Activated naive CD4-positive, alpha-beta T cell treated with anti-CD3 and anti-CD28 coated beads for 36 hours (primary cell): ENCODE data around the gene ONECUT2. TPM values are rescaled to one million over a fixed set of nuclear protein-coding genes. Genes with fewer than 3 reads are reported as not detected.
"Not testable (repeated sequence)": the region's sequence is repeated elsewhere in the genome, so short reads cannot be mapped to it uniquely, and the experiment has no call there.

ENCODE experiments used
- CTCF ChIA-PET: fragments of 350-600 bp; sonication (Branson Sonifier 250); formaldehyde crosslinking; loops from one replicate; lab custom pipeline; 2021; ENCODE audit warnings: antibody characterized with exemption; lab: Charles Lee
- DNase-seq: peaks from one replicate; pipeline ENCODE4 v3.0.0-alpha.2; 2020
- H3K27ac Mint-ChIP-seq: one replicate; pipeline ENCODE4 v1.8.0; 2021; ENCODE audit warnings: mild to moderate bottlenecking, mixed read lengths
- H3K27me3 Mint-ChIP-seq: one replicate; pipeline ENCODE4 v1.8.0; 2021; ENCODE audit warnings: low read depth, mixed read lengths
- H3K36me3 Mint-ChIP-seq: one replicate; pipeline ENCODE4 v1.8.0; 2021; ENCODE audit warnings: low read depth, mixed read lengths
- H3K4me1 Mint-ChIP-seq: one replicate; pipeline ENCODE4 v1.8.0; 2021; ENCODE audit warnings: low read depth, mixed read lengths
- H3K4me3 Mint-ChIP-seq: one replicate; pipeline ENCODE4 v1.8.0; 2021; ENCODE audit warnings: mild to moderate bottlenecking, moderate library complexity, mixed read lengths
- H3K9me3 Mint-ChIP-seq: one replicate; pipeline ENCODE4 v1.8.0; 2021; ENCODE audit warnings: mixed read lengths
- intact Hi-C: fragments of 100-400 bp; cut with micrococcal nuclease; formaldehyde crosslinking; loops from one replicate; pipeline ENCODE4 v1.15.1; 2023
- total RNA-seq, 2 experiments: library from RNA; stranded (reverse); gene quantifications; one replicate each; pipeline ENCODE4 v1.2.3, GENCODE V29; 2021

Gene ONECUT2
- total RNA-seq, 2 experiments from 2014 or later, result not detected

DNA sequence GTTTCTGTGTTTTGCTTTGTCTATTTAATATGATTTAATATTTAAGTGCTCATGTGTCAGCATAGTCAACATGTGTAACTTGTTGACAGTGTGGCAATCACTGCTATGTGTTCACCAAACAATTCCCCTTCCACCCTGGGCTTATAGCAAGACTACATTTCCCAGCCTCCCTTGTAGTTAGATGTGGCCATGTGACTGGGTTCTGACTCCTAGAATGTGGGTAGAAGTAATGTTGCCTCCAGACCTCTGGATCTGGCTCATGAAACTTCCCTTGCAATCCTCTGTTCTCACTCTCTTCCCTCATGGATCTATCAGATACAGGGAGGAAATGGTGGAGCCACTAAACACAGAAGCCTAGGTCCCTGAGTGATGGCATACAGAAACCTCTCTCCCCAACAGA lies 87.2 kb downstream of the ONECUT2 start:
- H3K27me3 Mint-ChIP-seq, CTCF ChIA-PET, H3K27ac Mint-ChIP-seq, H3K4me1 Mint-ChIP-seq, H3K4me3 Mint-ChIP-seq, H3K9me3 Mint-ChIP-seq, DNase-seq, intact Hi-C loops, H3K36me3 Mint-ChIP-seq: not testable (repeated sequence)

DNA sequence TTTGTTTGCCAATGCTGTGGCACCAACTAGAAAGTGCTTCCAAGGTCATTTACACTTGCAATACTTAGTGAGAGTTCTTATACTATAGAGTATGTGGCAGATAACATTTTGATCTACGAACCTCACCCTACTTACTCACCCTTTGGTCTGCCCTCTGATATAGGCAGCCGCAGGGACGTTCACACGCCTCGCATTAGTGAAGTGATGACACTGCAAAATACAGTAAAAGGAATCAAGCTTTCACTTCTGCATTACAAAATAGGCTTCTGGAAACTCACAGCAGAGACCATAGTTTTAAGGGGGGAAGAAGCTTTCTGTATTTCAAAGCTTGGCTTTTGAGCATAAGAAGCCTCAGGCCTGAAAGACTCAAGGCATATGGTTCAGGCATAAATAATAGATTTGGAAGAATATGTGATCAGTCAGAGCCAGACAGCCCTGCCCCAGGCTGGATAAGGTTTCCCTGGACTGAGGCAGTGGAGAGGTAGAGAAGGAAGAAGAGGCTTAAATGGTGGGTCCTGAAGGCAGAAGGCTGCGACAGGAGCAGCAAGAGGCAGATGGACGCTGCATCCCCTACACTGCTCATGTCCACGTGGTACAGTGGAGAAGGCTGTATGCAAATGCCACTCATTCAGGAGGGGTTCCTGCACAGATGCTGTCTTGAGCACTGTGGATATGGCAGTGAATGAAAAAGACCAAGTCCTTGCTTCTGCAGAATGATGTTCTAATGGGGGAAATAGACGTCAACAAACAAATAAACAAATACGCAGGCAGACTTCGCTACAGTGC lies 88.2 kb downstream of the ONECUT2 start:
- DNase-seq, result no peak
- intact Hi-C loops, result no loop called here
- H3K27ac Mint-ChIP-seq, result no peak overlapping the region
- no peaks in the 10 kb centered on the region for H3K4me1 Mint-ChIP-seq
- H3K27me3 Mint-ChIP-seq, result peaks cover 5% of the 10 kb centered on the region
- CTCF ChIA-PET, result interaction anchor here (0.5 kb wide), 1 partner anchor 39 kb away, joined by 3 read pairs; no protein-coding TSS in a partner anchor
- no peaks in the 10 kb centered on the region for H3K9me3 Mint-ChIP-seq
- no peak overlapping the region for H3K4me3 Mint-ChIP-seq
- H3K36me3 Mint-ChIP-seq, result no peaks in the 10 kb centered on the region

- Mint-ChIP-seq H3K36me3 (no peaks in the 10 kb centered on the region), H3K27me3 (no peaks in the 10 kb centered on the region), H3K9me3 (no peaks in the 10 kb centered on the region), H3K4me1 (no peaks in the 10 kb centered on the region), H3K27ac (no peak overlapping the region), H3K4me3 (no peak overlapping the region)
- intact Hi-C loops, result no loop called here
- CTCF ChIA-PET, result interaction anchor here (0.6 kb wide), 1 partner anchor 348 kb away, joined by 3 read pairs; no protein-coding TSS in a partner anchor
- no peak for DNase-seq
Observed at GRCh38 chr18:57527556-57528229, 92.5 kb downstream of the ONECUT2 start.

DNA sequence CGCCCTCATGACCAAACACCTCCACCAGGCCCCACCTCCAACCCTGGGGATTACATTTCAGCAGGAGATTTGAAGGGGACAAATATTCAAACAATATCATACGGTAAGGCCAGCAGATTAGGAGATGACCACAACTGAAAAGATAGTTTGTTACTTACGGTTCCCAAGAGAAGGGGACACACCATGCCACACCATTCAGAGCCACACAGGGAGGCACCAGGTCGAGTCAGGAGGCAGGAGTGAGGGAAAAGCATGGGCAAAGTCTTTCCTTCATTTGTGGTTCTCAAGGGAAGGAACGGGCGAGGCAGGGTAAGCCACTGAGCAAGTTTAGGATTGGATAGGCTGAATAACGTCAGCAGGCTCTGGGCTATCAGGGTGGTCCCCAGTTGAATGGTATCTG lies 94.0 kb downstream of the ONECUT2 start:
- Mint-ChIP-seq H3K27ac (no peak overlapping the region), H3K9me3 (no peaks in the 10 kb centered on the region), H3K36me3 (no peaks in the 10 kb centered on the region), H3K27me3 (no peaks in the 10 kb centered on the region), H3K4me3 (no peak overlapping the region), H3K4me1 (no peaks in the 10 kb centered on the region)
- intact Hi-C loops, result no loop called here
- no peak for DNase-seq
- CTCF ChIA-PET, result no interaction called here

DNA sequence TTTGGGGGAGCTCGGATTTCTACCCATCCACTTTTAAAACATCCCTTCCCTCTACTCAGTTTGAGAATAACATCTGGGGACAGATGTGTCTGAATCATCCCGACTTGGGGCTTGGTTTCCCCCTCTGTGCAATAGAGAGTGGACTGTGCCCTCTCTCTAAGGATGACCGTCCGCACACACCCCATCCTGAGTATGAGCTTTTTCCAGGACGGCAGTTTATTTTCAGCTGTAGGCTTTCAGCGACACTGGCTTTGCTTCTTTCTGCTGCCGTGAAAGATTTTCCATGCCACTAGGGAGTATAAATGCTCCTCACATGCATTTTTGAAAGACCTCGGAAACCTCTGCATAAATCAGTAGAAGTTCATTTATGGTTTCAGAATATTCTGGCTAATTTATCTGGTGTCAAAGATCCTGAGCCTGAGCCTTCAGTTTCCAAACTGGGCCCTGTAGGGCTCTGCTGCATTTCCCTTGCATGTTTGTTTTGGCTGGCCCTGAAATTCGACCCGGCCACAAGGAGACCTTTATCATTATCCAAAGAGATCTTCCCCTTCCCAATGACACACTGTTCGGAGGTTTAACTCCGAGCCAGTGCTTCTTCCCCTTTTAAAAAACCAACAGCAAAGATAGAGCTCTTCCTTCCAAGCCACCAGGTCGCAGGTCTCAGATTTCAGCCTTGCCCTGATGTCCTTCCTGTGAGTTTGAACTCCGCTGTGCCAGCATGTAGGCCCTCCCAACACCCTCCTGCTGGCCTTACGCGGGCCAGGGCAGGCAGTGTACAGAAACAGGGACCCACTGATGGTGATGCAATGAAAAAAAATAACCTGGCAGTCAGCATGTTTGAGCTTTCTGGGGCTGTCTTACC lies 98.1 kb downstream of the ONECUT2 start:
- no peak for DNase-seq
- intact Hi-C loops, result no loop called here
- no peak overlapping the region for H3K27ac Mint-ChIP-seq

GRCh38 chr18:57533868-57534510 lies 98.8 kb downstream of the ONECUT2 start:
- Mint-ChIP-seq H3K27me3 (no peaks in the 10 kb centered on the region), H3K9me3 (no peaks in the 10 kb centered on the region), H3K4me1 (no peaks in the 10 kb centered on the region), H3K4me3 (no peak overlapping the region), H3K36me3 (no peaks in the 10 kb centered on the region), H3K27ac (no peak overlapping the region)
- no peak for DNase-seq
- intact Hi-C loops, result no loop called here
- CTCF ChIA-PET, result no interaction called here

More for the DNA sequence above, 98.1 kb downstream of the ONECUT2 start:
- CTCF ChIA-PET, result no interaction called here
- H3K4me3 Mint-ChIP-seq, result no peak overlapping the region
- H3K27me3 Mint-ChIP-seq, result no peaks in the 10 kb centered on the region
- H3K4me1 Mint-ChIP-seq, result no peaks in the 10 kb centered on the region
- H3K9me3 Mint-ChIP-seq, result no peaks in the 10 kb centered on the region
- no peaks in the 10 kb centered on the region for H3K36me3 Mint-ChIP-seq

DNA sequence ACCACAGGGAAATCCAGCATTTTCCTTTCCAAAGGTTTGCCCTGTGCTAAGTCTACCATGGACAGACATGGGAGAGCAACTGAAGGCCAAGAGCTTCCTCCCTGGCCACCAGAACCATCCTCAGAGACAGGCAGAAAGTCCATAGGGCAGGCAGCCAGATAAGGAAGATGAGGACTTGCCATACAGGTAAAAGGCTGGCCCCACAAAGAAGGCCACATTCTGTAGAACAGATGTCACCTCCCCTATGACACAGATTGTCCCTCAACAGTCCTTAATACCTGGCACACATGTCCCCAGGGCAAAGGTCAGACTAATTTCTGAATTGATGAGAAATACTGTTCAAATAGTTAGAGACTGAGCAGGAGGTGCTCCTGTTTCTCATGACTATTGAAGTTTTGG lies 99.3 kb downstream of the ONECUT2 start:
- Mint-ChIP-seq H3K4me1 (no peaks in the 10 kb centered on the region), H3K9me3 (no peaks in the 10 kb centered on the region), H3K36me3 (no peaks in the 10 kb centered on the region), H3K27ac (no peak overlapping the region), H3K27me3 (no peaks in the 10 kb centered on the region), H3K4me3 (no peak overlapping the region)
- no peak for DNase-seq
- CTCF ChIA-PET, result no interaction called here
- intact Hi-C loops, result no loop called here

GRCh38 chr18:57538614-57539013 lies 103.4 kb downstream of the ONECUT2 start:
- H3K9me3 Mint-ChIP-seq, result no peaks in the 10 kb centered on the region

DNA sequence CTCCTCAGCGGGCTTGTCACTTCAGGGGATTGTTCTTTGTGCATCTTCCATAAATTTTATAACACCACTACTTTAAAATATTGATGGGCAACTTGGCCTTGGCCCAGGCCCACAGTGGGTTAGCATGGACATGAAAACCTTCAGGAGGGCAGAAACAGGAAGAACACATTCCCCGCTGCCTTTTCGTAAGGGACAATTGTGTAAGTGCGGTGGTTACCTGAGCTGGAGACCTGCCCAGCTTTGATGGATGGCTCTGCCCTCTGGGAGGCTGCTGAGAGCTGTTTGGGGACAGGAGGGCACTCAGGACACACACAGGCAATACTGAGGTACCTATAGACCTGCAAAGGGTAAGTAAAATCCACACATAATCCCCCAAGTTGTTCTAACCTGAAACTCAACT lies 104.5 kb downstream of the ONECUT2 start:
- no peak for DNase-seq
- no peak overlapping the region for H3K4me3 Mint-ChIP-seq
- no peaks in the 10 kb centered on the region for H3K27me3 Mint-ChIP-seq
- no peaks in the 10 kb centered on the region for H3K9me3 Mint-ChIP-seq
- no peak overlapping the region for H3K27ac Mint-ChIP-seq
- intact Hi-C loops, result no loop called here
- CTCF ChIA-PET, result no interaction called here
- H3K36me3 Mint-ChIP-seq, result no peaks in the 10 kb centered on the region
- no peaks in the 10 kb centered on the region for H3K4me1 Mint-ChIP-seq

More at GRCh38 chr18:57538614-57539013, 103.4 kb downstream of the ONECUT2 start:
- H3K4me3 Mint-ChIP-seq, result no peak overlapping the region
- intact Hi-C loops, result no loop called here
- no peaks in the 10 kb centered on the region for H3K36me3 Mint-ChIP-seq
- no peak for DNase-seq
- CTCF ChIA-PET, result no interaction called here
- no peak overlapping the region for H3K27ac Mint-ChIP-seq
- H3K27me3 Mint-ChIP-seq, result no peaks in the 10 kb centered on the region
- H3K4me1 Mint-ChIP-seq, result no peaks in the 10 kb centered on the region

Other genes starting within 250 kb of the ONECUT2 start
- not detected for gene ST8SIA3, start 82.8 kb upstream of the ONECUT2 start, total RNA-seq
- 10 to 100 TPM; 18.8 to 19.2 TPM for gene FECH, start 151.3 kb downstream of the ONECUT2 start, total RNA-seq
- gene NARS1, start 186.5 kb downstream of the ONECUT2 start, total RNA-seq, result 100 to 1,000 TPM; 104 to 109 TPM